ENCODE results near the gene ITGAX.
A peak's percentile ranks its signal among the peaks of the same experiment; 100 is the strongest.
"Not testable (repeated sequence)": the region's sequence is repeated elsewhere in the genome, so short reads cannot be mapped to it uniquely, and the experiment has no call there.

ITGAX gene

DNA sequence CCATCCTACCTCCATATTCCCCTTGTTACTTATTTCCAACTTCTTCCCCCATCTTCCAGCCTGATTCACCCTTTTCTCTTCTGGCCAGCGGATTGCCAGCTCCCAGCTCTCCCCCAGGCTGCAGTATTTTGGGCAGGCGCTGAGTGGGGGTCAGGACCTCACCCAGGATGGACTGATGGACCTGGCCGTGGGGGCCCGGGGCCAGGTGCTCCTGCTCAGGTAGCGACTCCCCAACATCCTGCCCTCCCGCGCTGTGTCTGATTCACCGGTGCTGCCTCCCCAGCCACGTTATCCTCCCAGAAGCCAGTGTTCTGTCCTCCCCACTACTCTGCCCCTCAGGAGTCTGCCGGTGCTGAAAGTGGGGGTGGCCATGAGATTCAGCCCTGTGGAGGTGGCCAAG lies 57.8 kb downstream of the ITGAX start:
- no peak for DNase-seq

DNA sequence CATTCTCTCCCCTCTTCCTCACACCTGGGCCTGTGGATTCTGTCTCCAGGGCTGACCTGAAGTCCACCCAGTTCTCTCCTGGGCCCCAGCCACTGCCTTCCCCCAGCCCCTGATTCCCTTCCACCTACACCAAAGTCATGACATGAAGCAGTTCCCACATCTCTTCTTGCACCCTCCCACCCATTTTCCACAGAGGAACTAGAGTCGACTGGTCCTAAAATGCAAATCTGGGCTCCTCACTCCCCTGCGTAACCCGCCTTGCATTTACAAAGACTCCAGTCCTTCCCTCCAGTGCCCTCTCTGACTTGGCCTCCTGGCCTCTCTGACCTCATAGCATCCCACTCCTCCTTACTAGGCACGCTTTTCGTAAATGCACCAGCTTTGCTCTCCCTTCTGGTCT lies 58.4 kb downstream of the ITGAX start:
- DNase-seq = no peak

DNA sequence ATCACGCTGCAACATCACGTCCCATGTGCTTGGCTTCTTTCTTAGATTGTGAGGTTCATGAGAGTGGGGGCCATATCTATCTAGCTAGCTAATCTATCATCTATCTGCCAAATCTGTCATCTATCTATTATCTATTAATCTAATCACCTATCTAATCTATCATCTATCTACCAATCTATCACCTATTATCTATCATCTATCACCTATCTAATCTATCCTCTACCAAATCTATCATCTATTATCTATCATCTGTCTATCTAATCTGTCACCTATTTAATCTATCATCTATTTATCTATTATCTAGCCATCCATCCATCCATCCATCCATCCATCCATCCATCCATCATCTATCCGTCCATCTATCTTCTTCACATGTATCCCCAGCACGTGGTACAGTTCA lies 59.0 kb downstream of the ITGAX start:
- DNase-seq = no peak

GRCh38 chr16:31414706-31415105 lies 59.7 kb downstream of the ITGAX start:
- DNase-seq = no peak

DNA sequence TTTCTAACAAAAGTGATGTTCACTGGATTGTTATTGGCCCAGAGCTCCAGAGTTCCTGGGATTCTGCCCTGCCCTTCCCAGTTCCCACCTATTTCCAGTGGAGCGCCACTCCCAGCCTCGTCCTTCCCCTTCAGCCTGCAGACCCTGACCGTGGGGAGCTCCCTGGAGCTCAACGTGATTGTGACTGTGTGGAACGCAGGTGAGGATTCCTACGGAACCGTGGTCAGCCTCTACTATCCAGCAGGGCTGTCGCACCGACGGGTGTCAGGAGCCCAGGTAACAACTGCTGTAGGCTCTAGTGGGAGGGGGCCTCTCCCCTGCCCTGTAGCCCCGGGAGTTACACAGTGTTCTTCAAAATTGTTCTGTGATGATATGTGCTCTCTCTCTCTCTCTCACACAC lies 61.4 kb downstream of the ITGAX start:
- no peak for DNase-seq

- DNase-seq = not testable (repeated sequence)
Observed at GRCh38 chr16:31417036-31417435, 62.1 kb downstream of the ITGAX start.

DNA sequence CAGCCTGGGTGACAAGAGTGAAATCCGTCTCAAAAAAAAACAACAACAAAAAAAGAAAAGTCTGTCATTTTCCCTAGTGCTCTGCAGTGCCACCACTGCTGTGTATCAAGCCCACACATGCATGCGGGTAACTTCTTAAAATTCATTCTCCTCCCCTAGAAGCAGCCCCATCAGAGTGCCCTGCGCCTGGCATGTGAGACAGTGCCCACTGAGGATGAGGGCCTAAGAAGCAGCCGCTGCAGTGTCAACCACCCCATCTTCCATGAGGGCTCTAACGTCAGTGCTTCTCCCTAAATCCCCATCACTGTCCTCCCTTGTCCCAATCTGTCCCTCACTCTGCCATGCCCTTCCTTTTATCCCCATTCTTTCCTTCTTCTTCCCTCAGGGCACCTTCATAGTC lies 62.9 kb downstream of the ITGAX start:
- no peak for DNase-seq

DNA sequence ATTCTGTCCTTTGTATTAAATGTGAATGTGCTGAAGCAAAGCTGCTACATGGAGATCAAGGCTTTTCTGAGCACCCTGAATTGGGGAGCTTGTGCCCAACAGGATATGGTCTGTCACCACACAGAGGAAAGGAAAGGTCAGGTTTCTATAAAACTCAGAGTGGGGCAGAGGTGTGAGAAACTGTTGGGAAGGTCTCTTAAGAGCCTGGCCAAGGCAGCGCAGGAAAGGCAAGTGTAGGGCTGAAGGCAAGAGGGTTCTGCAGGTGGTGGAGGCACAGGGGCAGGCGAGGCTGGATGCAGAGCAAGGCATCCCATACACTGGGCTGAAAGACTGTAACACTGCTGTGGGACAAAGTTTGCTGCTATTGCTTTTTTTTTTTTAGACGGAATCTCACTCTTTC lies 65.1 kb downstream of the ITGAX start:
- DNase-seq = no peak

GRCh38 chr16:31421587-31421986 lies 66.6 kb downstream of the ITGAX start:
- peak; percentile 71 for DNase-seq

DNA sequence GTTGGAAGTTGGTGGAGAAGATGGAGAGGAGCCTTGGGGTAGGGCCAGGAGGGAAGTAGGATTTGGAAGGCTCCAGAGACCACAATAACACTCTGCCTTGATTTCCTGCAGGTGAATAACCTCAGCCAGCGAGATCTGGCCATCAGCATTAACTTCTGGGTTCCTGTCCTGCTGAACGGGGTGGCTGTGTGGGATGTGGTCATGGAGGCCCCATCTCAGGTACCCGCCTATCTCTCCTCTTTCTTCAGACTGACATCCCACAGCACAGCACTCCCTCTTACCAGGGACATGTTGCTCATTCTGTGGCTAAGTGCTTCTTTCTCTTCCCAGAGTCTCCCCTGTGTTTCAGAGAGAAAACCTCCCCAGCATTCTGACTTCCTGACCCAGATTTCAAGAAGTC lies 68.3 kb downstream of the ITGAX start:
- DNase-seq = no peak

DNA sequence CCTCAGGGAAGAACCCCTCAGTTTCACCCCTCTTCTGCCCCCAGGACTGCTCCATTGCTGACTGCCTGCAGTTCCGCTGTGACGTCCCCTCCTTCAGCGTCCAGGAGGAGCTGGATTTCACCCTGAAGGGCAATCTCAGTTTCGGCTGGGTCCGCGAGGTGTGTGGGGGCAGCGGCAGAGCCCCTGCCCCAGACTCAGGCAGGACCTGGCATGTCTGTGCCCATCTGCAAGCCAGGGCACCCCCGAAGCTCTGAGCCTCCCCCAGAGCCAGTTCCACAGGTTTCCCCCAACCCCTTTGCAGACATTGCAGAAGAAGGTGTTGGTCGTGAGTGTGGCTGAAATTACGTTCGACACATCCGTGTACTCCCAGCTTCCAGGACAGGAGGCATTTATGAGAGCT lies 68.8 kb downstream of the ITGAX start:
- no peak for DNase-seq

DNA sequence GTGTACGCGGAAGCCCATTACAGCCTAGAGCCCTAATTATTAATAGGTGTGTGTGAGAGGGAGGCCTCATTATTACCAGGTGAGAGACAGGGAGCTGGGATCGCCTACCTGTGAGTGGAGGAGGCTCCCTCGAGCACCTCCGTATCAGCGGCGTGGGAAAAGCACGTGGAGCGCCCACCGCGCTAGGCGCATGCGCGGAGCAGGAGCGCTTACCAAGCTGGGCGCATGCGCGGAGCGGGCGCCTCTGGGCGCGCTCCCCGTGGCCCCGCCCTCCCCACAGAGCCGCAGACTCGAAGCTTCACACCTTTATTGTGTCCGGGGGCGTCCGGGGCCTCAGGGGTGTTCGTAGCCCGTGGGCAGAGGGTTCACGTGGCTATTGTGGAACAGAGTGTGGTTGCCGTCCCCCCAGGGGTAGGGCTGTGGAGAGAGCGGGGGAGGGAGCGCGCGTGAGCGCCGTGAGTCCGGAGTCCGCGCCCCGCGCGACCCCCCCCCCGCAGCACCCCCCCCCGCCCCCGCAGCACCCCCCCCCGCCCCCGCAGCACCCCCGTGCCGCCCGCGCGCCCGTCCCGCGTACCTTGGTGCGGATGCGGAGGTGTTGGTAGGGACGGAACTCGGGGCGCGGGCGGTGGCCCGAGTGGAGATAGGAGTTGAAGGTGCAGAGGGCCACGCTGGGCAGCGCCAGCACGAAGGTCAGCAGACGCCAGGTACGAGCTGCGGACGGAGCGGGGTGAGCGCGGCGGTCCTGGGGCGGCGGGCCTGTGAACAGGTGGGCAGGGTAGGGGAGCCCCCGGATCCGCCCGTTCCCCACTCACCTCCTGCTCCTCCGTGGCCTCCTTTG lies 72.7 kb downstream of the ITGAX start:
- DNase-seq = peak; percentile 68

DNA sequence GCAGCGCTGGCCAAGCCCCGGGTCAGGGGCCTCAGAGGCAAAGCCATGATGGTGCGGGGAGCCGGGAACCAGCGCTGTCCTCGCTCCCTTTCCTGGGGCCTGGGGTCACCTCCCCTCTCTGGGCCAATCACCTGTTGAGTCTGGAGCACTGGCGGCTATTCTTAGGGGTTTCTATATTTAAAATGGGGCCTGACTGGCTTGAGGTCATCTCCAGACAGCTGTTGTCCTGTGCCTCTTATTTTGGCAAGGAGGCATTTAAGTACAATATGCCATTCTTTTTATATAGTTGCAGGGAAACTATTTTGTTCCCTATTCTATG lies 73.3 kb downstream of the ITGAX start, which contains the start of gene COX6A2:
Gene COX6A2, minus strand, starts transcription at position 82 of the 319 bp plus-strand sequence. Its CDS starts 35 bp downstream, at position 47.
- DNase-seq = no peak

DNA sequence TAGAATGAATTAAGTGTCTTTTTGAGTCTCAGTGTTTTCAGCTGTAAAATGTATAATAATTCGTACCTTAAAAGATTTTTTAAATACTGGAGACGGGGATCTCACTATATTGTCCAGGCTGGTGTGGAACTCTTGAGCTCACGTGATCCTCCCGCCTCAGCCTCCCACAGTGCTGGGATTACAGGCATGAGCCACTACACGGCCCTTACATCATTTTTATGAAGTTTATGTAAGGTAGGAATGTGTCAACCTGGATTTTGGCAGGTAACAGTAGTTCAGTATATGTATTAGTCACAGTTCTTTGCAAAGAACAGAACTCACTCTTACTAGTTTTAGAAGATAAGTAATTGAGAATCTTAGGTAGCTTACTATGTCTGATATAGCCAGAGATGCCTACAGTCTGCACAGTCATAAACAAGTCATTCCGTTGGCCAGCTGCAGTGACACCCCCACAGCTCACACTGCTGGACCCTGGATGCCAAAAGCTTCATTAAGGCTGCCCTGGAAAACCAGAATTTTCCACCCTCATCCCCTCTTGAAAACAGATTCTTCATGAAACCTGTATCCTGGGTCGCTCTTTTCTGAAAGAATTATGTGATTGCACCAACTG lies 73.8 kb downstream of the ITGAX start:
- no peak for DNase-seq

- DNase-seq = no peak
Observed at GRCh38 chr16:31429314-31429713, 74.3 kb downstream of the ITGAX start.

GRCh38 chr16:31429796-31430195 lies 74.8 kb downstream of the ITGAX start:
- no peak for DNase-seq

GRCh38 chr16:31430380-31431052 lies 75.5 kb downstream of the ITGAX start:
- DNase-seq = no peak
